Measurements from ENCODE around the gene SLC4A2.
A peak's percentile ranks its signal among the peaks of the same experiment; 100 is the strongest.

Gene SLC4A2

DNA sequence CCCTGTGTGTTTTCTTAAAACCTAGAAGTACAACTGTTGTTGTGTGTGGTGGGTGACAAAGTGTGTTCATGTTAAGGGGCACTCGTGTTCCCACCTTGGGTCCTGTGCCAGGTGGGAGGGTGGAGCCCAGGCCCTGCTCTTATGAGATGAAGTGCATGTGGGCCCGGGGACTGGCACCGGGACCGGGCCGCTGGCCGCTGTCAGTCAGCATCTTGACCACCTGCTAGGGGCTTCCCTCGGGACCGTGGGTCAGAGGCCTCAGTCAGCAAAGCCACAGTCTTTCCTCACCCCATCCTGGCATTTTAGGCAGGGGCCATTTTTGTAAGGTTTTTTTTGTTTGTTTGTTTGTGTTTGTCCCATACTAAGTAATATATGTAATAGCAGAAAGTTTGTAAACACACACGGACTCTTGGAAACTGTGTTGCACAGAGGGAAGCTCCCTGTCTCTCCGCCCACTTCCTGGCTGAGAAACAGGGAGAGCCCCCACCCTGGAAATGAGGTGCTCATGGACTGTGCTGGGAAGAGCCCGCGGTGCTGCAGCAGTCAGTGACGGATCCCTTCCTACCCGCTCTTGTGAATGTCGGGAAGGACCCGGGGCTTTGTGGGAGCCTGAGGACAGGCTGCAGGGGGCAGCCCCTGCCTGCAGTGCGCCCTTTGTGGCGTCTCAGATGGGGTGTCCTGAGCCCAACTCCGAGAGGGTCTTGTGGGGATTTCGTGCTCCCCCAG, 40.3 kb downstream of the SLC4A2 start:
- no peak for DNase-seq

DNA sequence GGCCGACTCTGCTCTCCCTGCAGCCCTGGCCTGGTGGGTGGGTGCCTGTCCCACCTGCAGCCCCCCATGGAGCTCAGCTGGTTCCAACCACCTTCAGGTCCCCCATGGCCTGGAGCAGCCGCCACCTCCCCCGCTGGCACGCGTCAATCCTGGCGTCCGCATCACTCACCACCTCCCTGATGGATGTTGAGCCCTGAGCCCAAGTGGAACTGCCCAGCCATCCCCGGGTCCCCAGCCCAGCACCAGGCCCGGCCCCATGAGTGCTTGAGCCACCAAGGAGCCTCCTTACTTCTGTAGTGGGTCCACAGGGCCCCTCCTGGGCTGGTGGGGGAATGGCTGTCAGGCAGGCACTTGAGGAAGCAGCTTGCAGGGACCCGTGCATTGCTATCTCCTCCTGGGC, 41.5 kb downstream of the SLC4A2 start:
- no peak for DNase-seq

DNA sequence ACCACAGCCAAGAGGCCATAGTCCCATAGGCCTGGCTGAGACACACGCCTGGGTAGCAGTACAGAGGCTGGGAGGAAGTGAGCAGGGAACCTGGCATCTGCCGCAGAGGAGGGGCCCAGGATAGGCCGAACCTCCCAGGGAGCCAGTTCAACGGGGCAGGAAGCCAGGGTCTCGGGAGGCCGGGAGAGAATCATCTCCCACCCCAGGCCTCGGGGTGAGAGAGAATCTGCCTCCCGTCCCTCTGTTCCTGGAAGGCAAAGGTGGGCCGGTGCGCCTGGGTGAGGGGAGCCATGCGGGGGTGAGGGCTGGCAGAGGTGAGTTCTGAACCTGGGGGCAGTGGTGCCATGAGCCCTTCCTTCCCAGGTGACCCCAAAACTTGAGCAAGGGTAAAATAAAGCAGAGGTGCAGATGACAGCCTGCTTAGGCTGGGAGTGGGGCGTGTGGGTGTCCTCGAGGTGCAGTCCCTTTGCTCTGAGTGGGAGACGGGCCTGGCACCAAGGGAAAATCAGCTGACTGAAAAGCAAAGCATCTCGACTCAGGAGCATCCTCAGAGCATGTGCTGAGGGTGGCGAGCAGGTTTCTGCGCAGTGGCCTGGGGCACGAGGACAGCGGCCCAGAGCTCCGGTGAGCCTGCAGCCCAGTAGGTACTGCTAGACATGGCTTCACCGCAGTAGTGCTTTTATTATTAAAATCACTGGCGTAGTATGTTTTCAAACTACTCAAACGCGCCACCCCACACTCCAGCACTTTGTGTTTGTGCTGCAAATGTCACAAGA, 42.4 kb downstream of the SLC4A2 start:
- no peak for DNase-seq

DNA sequence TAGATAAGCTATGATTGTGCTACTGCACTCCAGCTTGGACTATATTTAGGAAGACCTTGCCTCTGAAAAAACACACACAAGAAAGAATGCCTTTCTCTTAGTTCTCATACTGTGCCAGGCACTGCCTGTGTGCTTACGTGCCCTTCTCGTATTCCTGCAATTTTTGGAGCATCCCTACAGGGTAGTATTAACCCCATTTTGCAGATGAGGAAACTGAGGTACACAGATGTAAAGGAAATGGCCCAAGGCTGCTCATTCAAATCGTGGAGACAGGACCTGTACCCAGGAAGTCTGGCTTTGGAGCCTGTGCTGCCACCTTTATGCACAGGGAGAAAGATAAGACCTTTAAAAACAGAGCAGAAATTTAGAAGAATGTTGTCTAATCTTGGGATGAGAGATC, 43.6 kb downstream of the SLC4A2 start:
- DNase-seq, result no peak

DNA sequence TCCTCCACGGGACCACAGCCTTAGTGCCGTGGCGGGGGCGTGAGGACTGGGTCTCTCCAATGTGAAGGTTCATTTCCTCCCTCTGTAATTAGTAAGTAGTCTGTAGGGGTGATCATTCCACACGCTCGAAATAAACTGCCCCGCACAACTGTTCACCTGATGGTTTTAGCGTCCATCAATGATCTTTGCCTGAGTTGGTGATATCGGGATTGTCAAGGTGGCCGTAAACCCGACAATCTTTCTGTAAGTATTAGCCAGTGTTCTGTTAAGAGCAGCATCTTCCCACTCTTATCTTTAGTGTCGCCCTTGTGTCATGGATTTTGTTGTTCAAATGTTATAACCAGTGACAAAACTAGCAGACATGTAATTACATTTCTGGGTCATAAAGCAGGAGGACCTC, 44.6 kb downstream of the SLC4A2 start:
- no peak for DNase-seq

DNA sequence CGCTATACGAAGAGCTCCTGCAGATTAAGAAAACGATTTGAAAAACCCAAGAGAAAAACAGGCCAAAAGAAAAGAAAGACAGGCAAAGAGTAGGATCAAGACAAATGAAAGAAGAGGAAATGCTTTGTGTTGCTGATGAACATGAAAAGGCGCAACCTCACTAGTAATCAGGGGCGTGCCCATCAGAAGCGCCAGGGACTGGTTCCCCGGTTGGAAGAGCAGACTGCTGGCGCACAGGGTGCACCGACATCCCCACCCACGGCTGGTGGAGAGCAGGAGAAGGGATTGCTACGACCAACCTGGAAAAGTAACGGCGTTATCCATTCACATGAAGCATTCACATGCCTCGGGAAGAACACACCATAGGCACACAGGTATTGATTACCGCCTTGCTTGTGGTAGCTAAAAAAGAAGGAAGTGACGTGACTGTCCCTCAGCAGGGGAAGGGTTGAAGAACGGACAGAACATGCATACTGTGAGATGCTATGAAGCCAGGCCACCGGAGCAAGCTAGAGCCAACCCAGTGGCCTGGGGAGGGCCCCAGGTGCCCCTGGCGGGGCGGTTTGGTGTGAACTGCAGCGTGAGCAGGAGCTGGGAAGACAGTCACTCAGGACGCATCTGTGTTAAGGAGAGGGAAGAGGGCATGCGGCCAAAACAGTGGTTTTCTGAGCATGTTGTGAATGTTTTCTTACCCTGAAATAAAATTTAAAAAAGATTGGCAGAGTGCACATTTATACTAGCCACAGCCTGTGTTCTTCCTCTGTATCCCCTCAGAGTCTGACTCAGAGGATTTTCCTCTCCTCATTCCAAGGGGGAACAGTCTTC, 45.2 kb downstream of the SLC4A2 start:
- DNase-seq, result no peak

DNA sequence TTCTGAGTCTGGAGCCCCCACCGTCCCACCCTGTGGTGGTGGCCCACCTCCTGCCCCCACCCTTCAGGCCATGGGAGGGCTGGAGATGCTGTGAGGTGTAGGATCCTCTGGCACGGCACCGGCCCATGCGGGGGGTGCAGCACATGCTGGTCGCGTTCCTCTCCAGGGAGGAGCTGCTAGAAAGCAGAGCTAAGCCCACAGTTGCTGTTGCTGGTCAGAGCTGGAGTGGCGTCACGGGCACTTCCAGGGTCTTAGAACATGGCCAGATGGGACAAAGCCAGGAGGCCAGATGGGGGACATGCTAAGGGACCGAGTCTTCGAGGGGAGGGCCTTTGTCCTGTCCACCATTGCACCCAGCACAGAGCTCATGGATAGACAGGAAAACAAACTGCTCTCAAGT, 48.5 kb downstream of the SLC4A2 start:
- DNase-seq, result no peak

DNA sequence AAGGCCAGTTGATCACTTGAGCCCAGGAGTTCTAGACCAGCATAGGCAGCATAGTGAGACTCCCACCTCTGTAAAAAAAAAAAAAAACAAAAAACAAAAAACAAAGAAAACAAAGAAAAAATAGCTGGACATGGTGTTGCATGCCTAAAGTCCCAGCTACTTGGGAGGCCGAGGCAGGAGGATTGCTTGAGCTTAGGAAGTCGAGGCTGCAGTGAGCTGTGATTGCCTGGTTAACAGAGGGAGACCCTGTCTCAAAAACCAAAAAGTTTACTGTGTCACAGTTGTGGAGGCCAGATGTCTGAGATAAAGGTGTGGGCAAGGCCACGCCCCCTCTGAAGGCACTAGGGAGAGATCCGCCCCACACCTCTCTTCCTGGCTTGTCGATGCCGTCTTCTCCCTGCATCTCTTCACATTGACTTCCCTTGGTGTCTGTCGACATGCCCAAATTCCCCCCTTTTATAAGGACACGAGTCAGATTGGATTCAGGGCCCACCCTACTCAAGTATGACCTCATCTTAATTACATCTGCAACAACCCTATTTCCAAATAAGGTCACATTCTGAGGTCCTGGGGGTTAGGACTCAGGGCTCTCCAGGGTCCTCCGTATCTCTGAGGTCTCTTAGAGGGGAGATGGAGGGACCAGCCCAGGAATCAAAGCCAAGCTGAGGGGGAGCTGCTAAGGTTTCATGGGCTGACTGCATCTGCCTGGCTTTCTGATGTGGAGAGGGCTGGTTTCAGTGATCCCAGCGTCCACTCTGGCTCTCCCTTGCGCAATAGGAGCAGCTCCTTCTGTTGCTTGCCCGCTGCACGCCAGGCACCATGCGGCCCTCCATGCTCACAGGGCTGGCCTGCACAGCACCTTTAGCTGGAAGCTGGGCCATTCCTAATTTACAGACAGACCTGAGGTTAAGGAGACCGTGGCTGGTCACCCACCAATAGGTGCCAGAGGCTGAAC, 50.0 kb downstream of the SLC4A2 start:
- no peak for DNase-seq

DNA sequence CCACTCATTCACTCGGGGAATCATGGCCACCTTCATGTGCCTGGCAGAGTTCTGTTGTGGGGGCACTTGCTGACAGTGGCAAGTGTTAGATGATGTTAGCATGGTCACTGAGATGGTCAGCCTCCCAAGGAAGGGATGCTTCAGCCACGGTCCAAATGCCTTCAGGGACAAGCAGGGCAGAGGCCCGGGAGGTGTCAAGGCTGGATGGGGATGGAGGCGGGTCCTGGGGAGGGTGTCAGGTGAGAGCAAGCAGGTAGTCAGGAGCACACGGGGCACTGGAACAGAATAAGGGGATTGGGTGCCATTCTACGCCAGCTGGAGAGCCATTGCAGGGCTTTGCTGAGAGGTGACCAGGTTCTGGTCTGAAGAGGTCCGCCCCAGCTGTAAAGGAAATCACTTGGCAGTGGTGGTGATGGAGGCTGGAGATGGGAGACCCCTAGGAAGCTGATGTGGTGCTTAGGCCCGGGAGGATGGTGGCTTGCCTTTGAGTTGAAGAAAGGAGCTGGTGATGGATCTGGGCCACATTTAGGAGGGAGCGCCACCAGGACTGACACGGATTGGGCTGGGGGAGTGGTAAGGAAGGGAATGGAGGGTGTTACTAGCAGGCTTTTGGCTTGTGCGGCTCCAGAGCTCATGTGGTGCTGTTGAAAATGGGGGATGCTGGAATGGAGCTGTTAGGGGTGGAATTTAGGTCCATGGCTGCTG, 51.0 kb downstream of the SLC4A2 start:
- DNase-seq, result no peak

DNA sequence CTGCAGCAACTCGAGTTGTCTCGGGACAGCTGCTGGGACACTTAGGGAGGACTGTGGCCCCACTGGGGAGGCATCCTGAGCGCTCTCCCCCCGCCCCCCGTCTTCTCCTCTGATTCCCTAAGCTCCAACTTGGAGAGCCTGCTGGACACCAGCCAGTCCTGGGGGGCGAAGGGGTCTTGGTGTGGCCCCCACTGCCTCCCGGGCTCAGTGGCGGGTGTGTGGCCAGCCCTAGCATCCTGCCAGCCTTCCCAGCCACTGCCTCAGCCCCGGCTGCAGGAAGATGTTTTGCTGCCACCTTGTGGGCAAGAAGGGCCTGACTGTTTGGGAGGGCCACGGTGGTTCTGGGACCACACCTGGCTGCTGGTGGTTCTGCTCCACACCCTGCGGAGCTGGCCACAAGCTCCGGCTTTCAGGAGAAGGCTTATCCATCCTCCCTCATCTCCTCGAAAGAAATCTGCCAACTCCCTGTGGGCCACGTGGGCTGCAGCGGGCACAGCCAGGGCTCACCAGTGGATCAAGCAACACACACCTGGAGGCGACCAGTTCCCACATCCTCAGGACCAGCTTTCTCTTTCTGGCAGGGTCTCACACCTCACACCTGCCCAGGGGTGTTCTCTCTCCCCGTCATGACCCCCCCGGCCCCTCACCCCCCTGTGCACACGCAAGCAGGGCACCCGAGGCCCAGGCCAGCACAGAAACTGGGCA, 51.7 kb downstream of the SLC4A2 start:
- DNase-seq, result peak; percentile 24

DNA sequence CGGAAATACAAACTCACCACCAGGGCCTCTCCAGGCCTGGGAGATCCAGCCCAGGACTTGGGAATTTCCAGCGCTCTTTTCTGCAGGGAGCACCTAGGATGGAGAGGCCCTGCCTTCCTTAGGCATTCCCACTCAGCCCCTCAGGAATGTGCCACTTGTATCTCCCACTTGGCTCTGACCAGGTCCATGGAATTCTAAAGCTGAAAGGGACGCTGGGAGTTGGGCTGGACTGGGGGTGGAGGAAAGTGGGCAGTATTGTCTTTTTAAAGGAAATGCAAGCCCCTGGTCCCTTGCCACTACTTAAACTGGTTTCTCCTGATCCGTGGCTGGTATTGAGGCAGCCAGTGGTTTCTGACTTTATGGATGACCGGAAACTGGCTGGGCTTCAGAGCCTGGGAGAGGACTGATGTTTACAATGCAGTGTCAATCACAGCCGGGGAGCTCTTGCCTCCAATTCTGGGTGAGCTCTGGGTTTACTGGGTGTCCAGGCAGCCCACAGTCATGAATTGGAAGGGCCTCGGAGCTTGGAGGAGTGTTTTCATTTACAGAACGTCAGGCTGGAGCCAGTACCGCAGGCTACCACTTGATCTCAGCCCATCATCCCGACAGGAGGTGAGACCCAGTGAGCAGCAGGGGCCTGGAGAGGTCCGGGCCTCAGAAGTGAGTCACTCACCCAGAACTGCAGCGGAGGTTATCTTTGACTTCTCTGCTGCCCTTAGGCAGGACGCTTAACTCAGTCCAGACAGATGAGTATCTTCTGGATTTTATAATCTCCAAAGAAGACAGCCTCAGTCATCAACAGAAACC, 54.2 kb downstream of the SLC4A2 start:
- no peak for DNase-seq

DNA sequence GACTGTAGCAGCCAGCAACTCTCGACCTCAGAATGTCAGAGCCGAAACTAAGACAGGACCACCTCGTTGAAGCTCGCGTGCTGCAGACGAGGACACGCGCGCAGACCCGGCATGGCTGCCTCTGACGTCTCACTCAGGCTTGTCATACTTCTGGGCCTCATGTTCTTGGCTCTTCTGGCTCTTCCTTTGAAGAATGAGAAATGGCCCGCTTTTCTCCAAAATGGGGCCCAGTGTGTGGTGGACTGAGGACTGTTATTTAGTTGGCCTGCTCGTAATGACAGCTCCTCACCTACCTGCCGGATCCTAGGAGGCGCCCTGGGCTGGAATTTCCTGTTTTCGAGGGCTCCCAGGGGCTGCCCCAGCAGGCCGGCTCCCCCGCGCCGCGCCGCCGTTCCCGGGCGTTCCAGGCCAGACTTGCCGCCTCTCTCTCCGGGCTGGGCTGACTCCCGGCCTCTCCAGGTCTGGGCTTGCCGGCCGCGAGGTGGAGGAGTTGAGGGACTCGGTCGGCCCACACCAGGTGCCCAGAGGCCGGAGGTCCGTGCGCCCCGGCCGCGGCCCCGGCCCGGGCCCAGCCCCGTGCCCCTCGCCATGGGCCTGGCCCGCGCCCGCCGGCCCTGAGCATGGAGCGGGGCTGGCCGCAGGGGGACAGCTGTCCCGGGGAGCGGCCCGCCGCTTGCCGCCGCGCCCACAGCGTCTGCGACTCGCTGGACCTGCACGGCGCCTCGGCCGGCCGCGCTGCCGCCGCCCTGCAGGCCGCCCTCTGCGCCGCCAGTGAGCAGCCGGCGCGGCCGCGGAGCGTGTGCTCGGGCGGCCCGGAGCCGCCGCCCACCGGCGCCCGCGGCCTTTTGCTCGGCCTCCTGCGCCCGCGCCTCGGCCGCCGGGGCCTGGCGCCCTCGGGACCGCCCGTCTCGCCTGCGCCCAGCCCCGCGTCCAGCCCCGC, 55.0 kb downstream of the SLC4A2 start:
- no peak for DNase-seq

DNA sequence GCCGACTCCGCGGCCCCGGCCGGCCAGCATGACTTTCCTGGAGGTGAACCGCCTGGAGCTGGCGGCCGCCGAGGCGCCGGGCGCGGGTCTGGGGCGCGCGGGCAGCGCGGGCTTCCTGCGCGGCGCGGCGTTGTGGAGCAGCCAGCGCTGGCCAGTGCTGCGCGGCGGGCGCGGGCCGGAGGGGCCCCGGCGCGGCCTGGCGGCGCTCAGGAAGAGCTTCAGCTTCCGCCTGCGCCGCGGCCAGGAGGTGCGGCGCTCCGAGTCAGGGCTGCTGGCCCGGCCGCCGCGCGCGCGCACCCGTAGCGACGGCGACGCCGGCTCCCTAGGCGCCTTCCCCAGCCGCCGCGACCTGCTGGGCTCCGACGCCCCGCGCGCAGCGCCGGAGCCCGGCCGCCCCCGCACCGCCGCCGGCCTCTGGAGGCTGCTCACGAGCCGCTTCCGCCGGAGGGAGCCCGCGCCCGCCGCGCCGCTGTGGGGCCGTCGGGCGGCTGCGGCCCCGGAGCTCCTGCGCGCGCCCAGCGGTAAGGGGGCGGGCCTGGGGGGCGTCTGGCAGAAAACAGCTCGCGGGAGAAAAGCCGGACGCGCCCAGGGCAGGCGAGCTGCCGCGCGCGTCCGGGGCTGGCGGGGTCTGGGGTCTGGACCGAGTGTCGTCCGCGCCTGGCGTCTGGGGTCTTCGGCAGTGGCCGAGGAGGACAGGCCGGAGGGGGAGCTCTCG, 55.9 kb downstream of the SLC4A2 start:
- no peak for DNase-seq

DNA sequence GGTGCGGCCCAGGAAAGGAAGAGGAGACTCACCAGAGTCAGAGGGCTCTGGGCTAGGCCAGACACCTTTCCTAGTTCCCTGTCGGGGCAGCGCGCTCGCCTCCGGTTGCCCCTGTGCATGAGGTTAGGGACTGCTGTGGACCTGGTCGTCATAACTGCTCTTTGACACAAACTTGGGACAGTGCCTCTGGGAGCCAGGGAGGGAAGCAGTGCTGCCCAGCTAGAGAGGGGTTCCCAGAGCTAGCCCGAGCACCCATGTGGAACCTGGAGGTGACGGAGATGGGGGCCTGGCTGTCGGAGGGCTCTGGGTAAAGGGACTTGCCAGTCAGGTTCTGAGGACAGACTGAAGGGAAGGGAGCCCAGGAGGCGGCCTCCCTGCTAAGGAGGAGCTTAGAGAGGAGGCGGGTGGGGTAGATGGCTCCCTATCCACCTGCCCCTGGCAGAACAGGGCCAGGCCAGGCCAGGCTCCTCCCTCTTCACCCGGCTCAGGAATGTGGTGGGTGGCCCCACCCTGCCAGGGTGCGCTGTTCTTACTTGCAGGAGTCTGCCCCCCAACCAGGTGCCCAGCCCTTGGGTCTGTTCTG, 56.5 kb downstream of the SLC4A2 start:
- no peak for DNase-seq

DNA sequence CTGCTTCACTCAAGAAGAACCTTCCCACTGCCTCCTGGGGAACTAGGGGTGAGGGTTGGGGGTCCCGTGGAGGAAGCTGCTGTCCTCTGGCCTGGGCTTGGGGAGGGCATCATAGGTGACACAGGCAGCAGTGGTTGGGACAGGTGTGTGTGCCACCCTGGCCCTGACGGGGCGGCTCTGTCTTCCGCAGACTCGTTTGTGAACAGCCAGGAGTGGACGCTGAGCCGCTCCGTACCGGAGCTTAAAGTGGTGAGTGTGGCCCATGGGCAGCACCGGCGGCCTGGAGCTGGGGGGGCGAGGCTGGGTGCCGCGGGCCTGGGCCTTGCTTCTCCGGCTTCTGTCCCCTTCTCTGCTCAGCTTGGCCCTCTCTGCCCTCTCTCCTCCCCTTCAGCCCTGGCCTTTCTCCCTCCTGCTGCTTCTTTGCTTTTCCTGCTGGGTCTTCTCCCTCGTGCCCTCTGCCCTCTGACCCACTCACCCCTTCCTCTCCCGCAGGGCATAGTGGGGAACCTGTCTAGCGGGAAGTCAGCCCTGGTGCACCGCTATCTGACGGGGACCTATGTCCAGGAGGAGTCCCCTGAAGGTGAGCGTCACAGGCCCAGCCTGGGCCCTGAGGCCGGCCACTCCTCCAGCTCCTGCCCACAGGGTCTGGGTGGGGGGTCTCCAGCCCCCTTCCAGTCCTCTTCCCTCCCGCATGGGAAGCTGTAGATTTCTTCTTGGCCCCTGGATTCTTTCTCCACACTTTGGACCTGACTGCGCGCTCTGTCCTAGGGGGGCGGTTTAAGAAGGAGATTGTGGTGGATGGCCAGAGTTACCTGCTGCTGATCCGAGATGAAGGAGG, 57.4 kb downstream of the SLC4A2 start:
- no peak for DNase-seq

DNA sequence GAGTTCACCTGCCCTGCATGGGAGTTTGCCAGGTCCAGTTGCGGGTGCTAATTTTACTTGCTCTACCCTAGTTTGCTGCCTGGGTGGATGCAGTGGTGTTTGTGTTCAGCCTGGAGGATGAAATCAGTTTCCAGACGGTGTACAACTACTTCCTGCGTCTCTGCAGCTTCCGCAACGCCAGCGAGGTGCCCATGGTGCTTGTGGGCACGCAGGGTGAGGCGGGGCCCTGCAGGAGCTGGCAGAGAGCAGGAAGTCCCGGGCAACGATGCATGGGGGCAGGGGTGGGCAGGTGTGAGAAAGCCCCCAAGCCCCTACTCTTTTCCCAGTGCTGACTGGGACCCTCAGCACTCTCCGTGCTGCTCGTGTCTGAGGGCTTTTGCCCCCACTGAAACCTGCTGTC, 58.2 kb downstream of the SLC4A2 start:
- DNase-seq, result no peak
